Liver (tissue), 9 donors: Measurements from ENCODE around the gene TMEM183A. TPM values are rescaled to one million over a fixed set of nuclear protein-coding genes. Genes with fewer than 3 reads are reported as not detected.

Experiments
- DNase-seq: peaks from one replicate; pipeline ENCODE4 v3.0.0-alpha.2; 2017; ENCODE audit warnings: low spot score
- H3K27ac ChIP-seq, 2 donors: one replicate each; pipeline ENCODE4 v1.7.0; 2013; ENCODE audit warnings: inconsistent platforms in 2 of 2, low read length in 2 of 2, control low read depth in 1 of 2, low read depth in 1 of 2, mild to moderate bottlenecking in 1 of 2
- H3K27me3 ChIP-seq, 4 donors: one replicate each; pipeline versions ENCODE4 v1.6.1 to v1.7.0; 2013; ENCODE audit warnings: low read length in 3 of 4, inconsistent platforms in 1 of 4, mild to moderate bottlenecking in 1 of 4, moderate library complexity in 1 of 4; ENCODE audit not compliant: control insufficient read depth in 4 of 4, insufficient read depth in 4 of 4
- H3K36me3 ChIP-seq, 4 donors: one replicate each; pipeline versions ENCODE4 v1.6.1 to v1.7.0; 2013; ENCODE audit warnings: low read length in 3 of 4, mild to moderate bottlenecking in 3 of 4, low read depth in 1 of 4, moderate library complexity in 1 of 4; ENCODE audit not compliant: control insufficient read depth in 4 of 4, insufficient read depth in 3 of 4
- H3K4me1 ChIP-seq, 4 donors: one replicate each; pipeline versions ENCODE4 v1.6.1 to v1.7.0; 2013; ENCODE audit warnings: low read length in 3 of 4, mild to moderate bottlenecking in 3 of 4, moderate library complexity in 1 of 4; ENCODE audit not compliant: control insufficient read depth in 4 of 4, insufficient read depth in 4 of 4
- H3K4me3 ChIP-seq, 3 donors: one replicate each; pipeline versions ENCODE4 v1.6.1 to v1.7.0; 2013; ENCODE audit warnings: low read length in 3 of 3, control low read depth in 1 of 3, low read depth in 1 of 3, mild to moderate bottlenecking in 1 of 3
- H3K9ac ChIP-seq, 2 donors: one replicate each; pipeline ENCODE4 v1.7.0; 2013; ENCODE audit warnings: low read length in 2 of 2, mild to moderate bottlenecking in 2 of 2, moderate library complexity in 2 of 2, control low read depth in 1 of 2, low read depth in 1 of 2
- H3K9me3 ChIP-seq, 4 donors: one replicate each; pipeline versions ENCODE4 v1.6.1 to v1.7.0; 2013; ENCODE audit warnings: low read length in 3 of 4; ENCODE audit not compliant: control insufficient read depth in 4 of 4
- ATF3 ChIP-seq: IDR thresholded peaks from 2 replicates; pipeline ENCODE4 v1.6.1; 2016; ENCODE audit warnings: antibody characterized with exemption
- CTCF ChIP-seq: fragments of 150-350 bp; IDR thresholded peaks from 2 replicates; pipeline ENCODE4 v1.5.1; 2017; ENCODE audit warnings: improper control_type of control experiment, low read depth, low read length; ENCODE audit not compliant: missing input control
- EGR1 ChIP-seq, 2 donors: IDR thresholded peaks; 2 replicates each; pipeline ENCODE4 v1.6.1; 2016 to 2018; ENCODE audit warnings: antibody characterized with exemption in 2 of 2, low read depth in 2 of 2
- FOXA1 ChIP-seq: IDR thresholded peaks from 2 replicates; pipeline ENCODE4 v1.6.1; 2016; ENCODE audit warnings: antibody characterized with exemption
- FOXA2 ChIP-seq: IDR thresholded peaks from 2 replicates; pipeline ENCODE4 v1.6.1; 2016; ENCODE audit warnings: antibody characterized with exemption
- GABPA ChIP-seq, 2 donors: IDR thresholded peaks in 1 of 2; conservative IDR thresholded peaks in 1 of 2; 2 replicates each; pipeline ENCODE4 v1.6.1; 2016; ENCODE audit warnings: antibody characterized with exemption in 2 of 2, mild to moderate bottlenecking in 1 of 2, moderate library complexity in 1 of 2
- HNF4A ChIP-seq, 2 donors: conservative IDR thresholded peaks; 2 replicates each; pipeline ENCODE4 v1.6.1; 2016; ENCODE audit warnings: antibody characterized with exemption in 2 of 2, mild to moderate bottlenecking in 2 of 2
- HNF4G ChIP-seq: IDR thresholded peaks from 2 replicates; pipeline ENCODE4 v1.6.1; 2016; ENCODE audit warnings: antibody characterized with exemption
- JUND ChIP-seq, 2 donors: IDR thresholded peaks; 2 replicates each; pipeline ENCODE4 v1.6.1; 2016; ENCODE audit warnings: antibody characterized with exemption in 2 of 2
- MAX ChIP-seq: IDR thresholded peaks from 2 replicates; pipeline ENCODE4 v1.6.1; 2016; ENCODE audit warnings: antibody characterized with exemption
- NR2F2 ChIP-seq: IDR thresholded peaks from 2 replicates; pipeline ENCODE4 v1.6.1; 2016; ENCODE audit warnings: antibody characterized with exemption
- RAD21 ChIP-seq, 2 donors: IDR thresholded peaks; 2 replicates each; pipeline ENCODE4 v1.6.1; 2016; ENCODE audit warnings: antibody characterized with exemption in 2 of 2, mild to moderate bottlenecking in 2 of 2
- REST ChIP-seq: IDR thresholded peaks from 2 replicates; pipeline ENCODE4 v1.6.1; 2016; ENCODE audit warnings: antibody characterized with exemption, mild to moderate bottlenecking
- RXRA ChIP-seq, 2 donors: IDR thresholded peaks; 2 replicates each; pipeline ENCODE4 v1.6.1; 2017 to 2018; ENCODE audit warnings: antibody characterized with exemption in 2 of 2, mild to moderate bottlenecking in 1 of 2
- SP1 ChIP-seq: IDR thresholded peaks from 2 replicates; pipeline ENCODE4 v1.6.1; 2018; ENCODE audit warnings: antibody characterized with exemption, mild to moderate bottlenecking
- TAF1 ChIP-seq: conservative IDR thresholded peaks from 2 replicates; pipeline ENCODE4 v1.6.1; 2016; ENCODE audit warnings: antibody characterized with exemption, mild to moderate bottlenecking
- YY1 ChIP-seq: IDR thresholded peaks from 2 replicates; pipeline ENCODE4 v1.6.1; 2016; ENCODE audit warnings: antibody characterized with exemption, mild to moderate bottlenecking
- ZBTB33 ChIP-seq: IDR thresholded peaks from 2 replicates; pipeline ENCODE4 v1.6.1; 2016; ENCODE audit warnings: antibody characterized with exemption
- WGBS: extraction: QIAGEN DNeasy Blood & Tissue Kit; methylation state at CpG from one replicate; pipeline ENCODE4 v1.1.7; 2013; 5-methylcytosine and 5-hydroxymethylcytosine counted together
- polyA plus RNA-seq, 2 donors: library from polyadenylated mRNA; stranded (reverse) in 1 of 2; unstranded in 1 of 2; fragments of 200-250 nt in 1 of 2; fragments of >200 nt in 1 of 2; fragmentation: Nextera tagmentation in 1 of 2; extraction: Ambion mirVana in 1 of 2; gene quantifications; one replicate each; pipeline versions ENCODE4 v1.2.1 to v1.2.3, GENCODE V29; 2013 to 2015
- total RNA-seq, 2 donors: library from RNA; depleted of rRNA; stranded (reverse); fragments of >200 nt; gene quantifications; one replicate each; pipeline ENCODE4 v1.2.3, GENCODE V29; 2014
- donor health status: healthy.
- donor health status: healthy.
- donor health status: healthy.
- donor health status: healthy.
- donor health status: healthy.

Gene TMEM183A
- total and polyA plus RNA-seq, 4 donors, result 21.0 to 48.9 (median 35.5) TPM

GRCh38 chr1:203049576-203050180, 42.5 kb downstream of the TMEM183A start:
- Histone ChIP-seq H3K36me3 (no peaks in the 10 kb centered on the region), H3K4me1 (no peaks in the 10 kb centered on the region), H3K27me3 (no peaks in the 10 kb centered on the region), H3K4me3 (no peak overlapping the region), H3K9me3 (no peaks in the 10 kb centered on the region), H3K9ac (no peak overlapping the region), H3K27ac (no peak overlapping the region)
- WGBS, result 88% methylated on average over 14 of the region's 14 CpGs
- no peak for TF ChIP-seq SP1
- TF ChIP-seq RXRA (IDR thresholded peaks at IDR 0.05), result no peak
- no peak for TF ChIP-seq JUND (IDR thresholded peaks at IDR 0.05)
- TF ChIP-seq FOXA2, result no peak
- TF ChIP-seq EGR1 (IDR thresholded peaks at IDR 0.05; ENCODE audit: low read depth in 2 of 2), result no peak
- no peak for TF ChIP-seq MAX
- TF ChIP-seq YY1, result no peak
- no peak for TF ChIP-seq HNF4A (conservative IDR thresholded peaks at IDR 0.05)
- no peak for TF ChIP-seq REST
- no peak for TF ChIP-seq ATF3
- TF ChIP-seq TAF1, result no peak
- no peak for TF ChIP-seq NR2F2
- no peak for TF ChIP-seq HNF4G
- no peak for TF ChIP-seq RAD21 (IDR thresholded peaks at IDR 0.05)
- no peak for TF ChIP-seq FOXA1
- TF ChIP-seq ZBTB33, result no peak
- TF ChIP-seq CTCF, result no peak
- no peak for TF ChIP-seq GABPA (IDR thresholded peaks at IDR 0.05 in 1 of 2, conservative IDR thresholded peaks at IDR 0.05 in 1 of 2)
- DNase-seq, result no peak
